A549 (cell line): ENCODE data around the gene PRMT9. TPM values are rescaled to one million over a fixed set of nuclear protein-coding genes. Genes with fewer than 3 reads are reported as not detected.

Experiments used
- ATAC-seq, 2 experiments: fragments of 200-7000 bp in 1 of 2; fragments of >200 bp in 1 of 2; cut with Nextera tagmentation in 1 of 2; cut with Tn5 transposase in 1 of 2; 3 replicates each; pipeline versions ENCODE4 v1.8.0 to v1.9.1; 2018 to 2020; ENCODE audit warnings: mild to moderate bottlenecking in 1 of 2, moderate library complexity in 1 of 2
- CTCF ChIA-PET: fragments of 300-600 bp; sonication (Branson Sonifier 250); formaldehyde crosslinking; extraction: SDS; loops from one replicate; lab custom pipeline; 2021; ENCODE audit warnings: antibody characterized with exemption, inconsistent platforms; lab: Yijun Ruan, JAX
- POLR2A ChIA-PET: fragments of 350-600 bp; formaldehyde crosslinking; extraction: SDS; loops from one replicate; lab custom pipeline; 2021; ENCODE audit warnings: antibody characterized with exemption, inconsistent platforms; lab: Yijun Ruan, JAX
- DNase-seq, 2 experiments: peaks; one replicate each; pipeline versions ENCODE4 v3.0.0 to v3.0.0-alpha.2; 2011 to 2016; ENCODE audit warnings: low read depth in 1 of 2, low spot score in 1 of 2
- FAIRE-seq: peaks from 2 replicates; lab custom pipeline; 2011; peaks lifted over from hg19 to GRCh38; lab: Jason Lieb, UNC
- H3K27ac ChIP-seq, 2 experiments: fragments of >200 bp; sonication (Bioruptor Twin); formaldehyde crosslinking; 3 replicates each; pipeline ENCODE4 v1.5.1; 2016 to 2017
- H3K4me1 ChIP-seq: fragments of >200 bp; sonication (Bioruptor Twin); formaldehyde crosslinking; 3 replicates; pipeline ENCODE4 v1.6.1; 2016
- H3K4me2 ChIP-seq: fragments of >200 bp; sonication (Bioruptor Twin); formaldehyde crosslinking; 3 replicates; pipeline ENCODE4 v1.6.1; 2016
- H3K4me3 ChIP-seq: fragments of >200 bp; sonication (Bioruptor Twin); formaldehyde crosslinking; 3 replicates; pipeline ENCODE4 v1.5.1; 2016
- H3K9me3 ChIP-seq: fragments of >200 bp; sonication (Bioruptor Twin); formaldehyde crosslinking; 3 replicates; pipeline ENCODE4 v1.6.1; 2016
- BCL3 ChIP-seq: fragments of >200 bp; sonication (Bioruptor Twin); formaldehyde crosslinking; IDR thresholded peaks from 3 replicates; pipeline ENCODE4 v1.6.1; 2016
- BHLHE40 ChIP-seq: IDR thresholded peaks from 2 replicates; pipeline ENCODE4 v1.6.1; 2012; ENCODE audit warnings: low read depth, low read length, inconsistent platforms
- CBX8 ChIP-seq: fragments of 200-600 bp; sonication (generic); IDR thresholded peaks from 2 replicates; pipeline ENCODE4 v1.6.1; 2016
- CTCF ChIP-seq: fragments of >200 bp; sonication (Bioruptor Twin); formaldehyde crosslinking; IDR thresholded peaks from 3 replicates; pipeline ENCODE4 v1.5.1; 2016
- EHMT2 ChIP-seq: fragments of 200-600 bp; sonication (generic); IDR thresholded peaks from 2 replicates; pipeline ENCODE4 v1.6.1; 2016; ENCODE audit warnings: antibody characterized with exemption, low read depth, mild to moderate bottlenecking, moderate library complexity
- EP300 ChIP-seq, 2 experiments: fragments of >200 bp; sonication (Bioruptor Twin); formaldehyde crosslinking; IDR thresholded peaks; 2 replicates in 1 of 2; 3 replicates in 1 of 2; pipeline ENCODE4 v1.6.1; 2016 to 2017
- JUN ChIP-seq, 2 experiments: fragments of >200 bp; sonication (Bioruptor Twin); formaldehyde crosslinking; IDR thresholded peaks; 2 replicates in 1 of 2; 3 replicates in 1 of 2; pipeline ENCODE4 v1.6.1; 2016 to 2017
- JUNB ChIP-seq: fragments of >200 bp; sonication (Bioruptor Twin); formaldehyde crosslinking; IDR thresholded peaks from 2 replicates; pipeline ENCODE4 v1.6.1; 2016
- MAX ChIP-seq: IDR thresholded peaks from 2 replicates; pipeline ENCODE4 v1.6.1; 2012
- MYC ChIP-seq: IDR thresholded peaks from 2 replicates; pipeline ENCODE4 v1.6.1; 2012; ENCODE audit warnings: mild to moderate bottlenecking, inconsistent platforms, low read length, improper control_type of control experiment, borderline replicate concordance
- NFE2L2 ChIP-seq: fragments of 150-350 bp; conservative IDR thresholded peaks from 2 replicates; pipeline ENCODE4 v1.6.1; 2014; ENCODE audit warnings: low read length
- PHF8 ChIP-seq: fragments of 200-600 bp; sonication (generic); IDR thresholded peaks from 2 replicates; pipeline ENCODE4 v1.6.1; 2016; ENCODE audit warnings: low read depth, mild to moderate bottlenecking, antibody characterized with exemption, moderate library complexity, borderline replicate concordance
- POLR2AphosphoS2 ChIP-seq: conservative IDR thresholded peaks from 2 replicates; pipeline ENCODE4 v1.6.1; 2012; ENCODE audit warnings: low read length, improper control_type of control experiment, inconsistent platforms
- RAD21 ChIP-seq, 2 experiments: fragments of >200 bp in 1 of 2; sonication (Bioruptor Twin) in 1 of 2; formaldehyde crosslinking in 1 of 2; IDR thresholded peaks in 1 of 2; conservative IDR thresholded peaks in 1 of 2; 2 replicates in 1 of 2; 3 replicates in 1 of 2; pipeline ENCODE4 v1.6.1; 2012 to 2018; ENCODE audit warnings: inconsistent platforms in 1 of 2
- REST ChIP-seq: fragments of 200-600 bp; sonication (generic); IDR thresholded peaks from 2 replicates; pipeline ENCODE4 v1.6.1; 2016; ENCODE audit warnings: antibody characterized with exemption, mild to moderate bottlenecking, moderate library complexity
- SMC3 ChIP-seq: fragments of >200 bp; sonication (Bioruptor Twin); formaldehyde crosslinking; IDR thresholded peaks from 3 replicates; pipeline ENCODE4 v1.6.1; 2018; ENCODE audit warnings: inconsistent platforms
- ZFP36 ChIP-seq: fragments of 450-650 bp; IDR thresholded peaks from 2 replicates; pipeline ENCODE4 v1.6.1; 2014; ENCODE audit warnings: borderline replicate concordance; ENCODE audit not compliant: partially characterized antibody
- WGBS: methylation state at CpG from one replicate; pipeline ENCODE4 v1.1.6; 2017; ENCODE audit errors: missing lambda C conversion rate; 5-methylcytosine and 5-hydroxymethylcytosine counted together
- polyA plus RNA-seq, 4 experiments: library from polyadenylated mRNA; depleted of rRNA in 3 of 4; stranded (reverse); fragments of >200 nt; fragmentation: RNase III in 1 of 4; extraction: RNeasy Plus Mini Kit Qiagen cat#74134 plus additional on column Dnase treatment in 1 of 4; gene quantifications; 2 replicates in 3 of 4; 3 replicates in 1 of 4; pipeline ENCODE4 v1.2.3, GENCODE V29; 2011 to 2017

Gene PRMT9
- polyA plus RNA-seq, 2 of the 4 experiments (the other 2 are of a cell fraction) = 2.8 to 6.3 TPM

GRCh38 chr4:147709999-147710398, 26.0 kb upstream of the PRMT9 start:
- POLR2A ChIA-PET = interaction anchor here (0.6 to 0.7 kb wide), 2 partner anchors 26 to 68 kb away, joined by 3 read pairs; partner anchors contain the start of gene PRMT9
- TF ChIP-seq BCL3 (no peak), ZFP36 (no peak), CBX8 (no peak), EHMT2 (no peak), MAX (no peak)
- ATAC-seq = peak in 1 of 2 experiments; percentile 28; a peak in 1 of 6 replicates
- H3K4me1 ChIP-seq = peaks cover 4% of the 10 kb centered on the region; the same call in 2 of the 3 replicates
- H3K4me2 ChIP-seq = no peak overlapping the region
- H3K9me3 ChIP-seq = no peaks in the 10 kb centered on the region
- CTCF ChIA-PET = interaction anchor here (1.3 to 4.5 kb wide), 5 partner anchors 15 to 155 kb away, joined by 3 to 71 read pairs (median 5); no protein-coding TSS in a partner anchor
- no peak for DNase-seq
- no peak overlapping the region for H3K27ac ChIP-seq
- H3K4me3 ChIP-seq = no peak overlapping the region
- FAIRE-seq = no peak
- 95% methylated on average over 5 of the region's 5 CpGs for WGBS

- Histone ChIP-seq H3K27ac (no peak overlapping the region), H3K4me2 (no peak overlapping the region), H3K9me3 (no peaks in the 10 kb centered on the region), H3K4me1 (no peaks in the 10 kb centered on the region; the same call in 2 of the 3 replicates), H3K4me3 (no peak overlapping the region)
- no peak for FAIRE-seq
- TF ChIP-seq NFE2L2 (0 out of 2 replicates have a peak, but pooled peaks have one; percentile 30), RAD21 (conservative IDR thresholded peaks at IDR 0.05 in 1 of 2, IDR thresholded peaks at IDR 0.05 in 1 of 2) (peak; percentile 76 to 77), CTCF (peak; percentile 81), JUNB (no peak), SMC3 (peak; percentile 86), BHLHE40 (no peak)
- CTCF ChIA-PET = interaction anchor here (0.7 to 4.5 kb wide), 15 partner anchors 10 to 478 kb away, joined by 3 to 71 read pairs (median 3); no protein-coding TSS in a partner anchor
- POLR2A ChIA-PET = no interaction called here
- peak in 1 of 2 experiments; percentile 57 for DNase-seq
- 27% methylated on average over 7 of the region's 7 CpGs for WGBS
- peak; percentile 76 to 86 for ATAC-seq
These were observed 24.1 kb upstream of the PRMT9 start for GRCh38 chr4:147707892-147708672.

GRCh38 chr4:147704846-147705245, 20.9 kb upstream of the PRMT9 start:
- no peak for FAIRE-seq
- TF ChIP-seq PHF8 (no peak), MYC (no peak), EP300 (IDR thresholded peaks at IDR 0.05) (no peak), ZFP36 (no peak), REST (no peak), POLR2AphosphoS2 (no peak), JUN (IDR thresholded peaks at IDR 0.05) (no peak), EHMT2 (no peak)
- TF ChIP-seq, all 56 proteins: peak for 0
- ChIA-PET CTCF (interaction anchor here (1.6 to 6.4 kb wide), 2 partner anchors 152 to 162 kb away, joined by 3 to 39 read pairs; no protein-coding TSS in a partner anchor), POLR2A (interaction anchor here (1.4 kb wide), 1 partner anchor 21 kb away, joined by 3 read pairs; the partner anchor contains the start of gene PRMT9)
- Histone ChIP-seq H3K4me2 (no peak overlapping the region), H3K4me1 (no peaks in the 10 kb centered on the region; the same call in 2 of the 3 replicates), H3K4me3 (no peak overlapping the region), H3K9me3 (no peaks in the 10 kb centered on the region), H3K27ac (no peak overlapping the region)
- ATAC-seq = no peak
- WGBS = 9% methylated on average over 1 of the region's 1 CpG
- no peak for DNase-seq
